Measurements from ENCODE around the gene GZMM. TPM values are rescaled to one million over a fixed set of nuclear protein-coding genes. Genes with fewer than 3 reads are reported as not detected.

GZMM gene
- total and polyA plus RNA-seq, 2 of the 13 experiments (the other 11 are each of a cell fraction or from before 2014, with no cell fraction given): 0.07 TPM; not detected in 1

DNA sequence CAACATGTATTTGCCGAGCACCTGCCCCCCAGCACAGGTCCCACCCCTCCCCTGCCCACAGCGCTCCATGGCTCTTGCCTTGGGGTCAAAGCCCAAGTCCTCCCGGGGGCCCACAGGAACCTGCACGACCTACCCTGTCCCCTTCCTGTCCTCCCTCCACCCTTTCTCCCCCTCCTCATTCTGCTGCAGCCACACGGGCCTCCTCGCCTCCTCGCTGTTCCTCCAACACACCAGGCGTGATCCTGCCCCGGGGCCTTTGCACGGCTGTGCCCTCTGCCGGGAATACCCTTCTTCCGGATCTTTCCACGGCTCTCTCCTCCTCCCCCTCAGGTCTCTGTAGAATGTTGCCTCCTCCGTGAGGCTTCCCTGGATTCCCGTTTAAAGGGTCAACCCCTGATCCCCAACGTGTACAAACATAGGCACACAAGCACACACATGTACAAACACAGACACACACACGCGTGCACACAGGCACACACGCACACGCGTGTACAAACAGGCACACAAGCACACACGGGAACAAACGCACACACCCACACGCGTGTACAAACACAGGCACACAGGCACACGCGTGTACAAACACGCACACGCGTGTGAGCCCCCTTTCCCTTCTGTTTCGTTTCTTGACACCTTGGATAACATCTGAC lies 44.8 kb upstream of the GZMM start (continued):
- TF ChIP-seq, protein P1, sequence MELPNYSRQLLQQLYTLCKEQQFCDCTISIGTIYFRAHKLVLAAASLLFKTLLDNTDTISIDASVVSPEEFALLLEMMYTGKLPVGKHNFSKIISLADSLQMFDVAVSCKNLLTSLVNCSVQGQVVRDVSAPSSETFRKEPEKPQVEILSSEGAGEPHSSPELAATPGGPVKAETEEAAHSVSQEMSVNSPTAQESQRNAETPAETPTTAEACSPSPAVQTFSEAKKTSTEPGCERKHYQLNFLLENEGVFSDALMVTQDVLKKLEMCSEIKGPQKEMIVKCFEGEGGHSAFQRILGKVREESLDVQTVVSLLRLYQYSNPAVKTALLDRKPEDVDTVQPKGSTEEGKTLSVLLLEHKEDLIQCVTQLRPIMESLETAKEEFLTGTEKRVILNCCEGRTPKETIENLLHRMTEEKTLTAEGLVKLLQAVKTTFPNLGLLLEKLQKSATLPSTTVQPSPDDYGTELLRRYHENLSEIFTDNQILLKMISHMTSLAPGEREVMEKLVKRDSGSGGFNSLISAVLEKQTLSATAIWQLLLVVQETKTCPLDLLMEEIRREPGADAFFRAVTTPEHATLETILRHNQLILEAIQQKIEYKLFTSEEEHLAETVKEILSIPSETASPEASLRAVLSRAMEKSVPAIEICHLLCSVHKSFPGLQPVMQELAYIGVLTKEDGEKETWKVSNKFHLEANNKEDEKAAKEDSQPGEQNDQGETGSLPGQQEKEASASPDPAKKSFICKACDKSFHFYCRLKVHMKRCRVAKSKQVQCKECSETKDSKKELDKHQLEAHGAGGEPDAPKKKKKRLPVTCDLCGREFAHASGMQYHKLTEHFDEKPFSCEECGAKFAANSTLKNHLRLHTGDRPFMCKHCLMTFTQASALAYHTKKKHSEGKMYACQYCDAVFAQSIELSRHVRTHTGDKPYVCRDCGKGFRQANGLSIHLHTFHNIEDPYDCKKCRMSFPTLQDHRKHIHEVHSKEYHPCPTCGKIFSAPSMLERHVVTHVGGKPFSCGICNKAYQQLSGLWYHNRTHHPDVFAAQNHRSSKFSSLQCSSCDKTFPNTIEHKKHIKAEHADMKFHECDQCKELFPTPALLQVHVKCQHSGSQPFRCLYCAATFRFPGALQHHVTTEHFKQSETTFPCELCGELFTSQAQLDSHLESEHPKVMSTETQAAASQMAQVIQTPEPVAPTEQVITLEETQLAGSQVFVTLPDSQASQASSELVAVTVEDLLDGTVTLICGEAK (IDR thresholded peaks at IDR 0.05): no peak
- TF ChIP-seq, protein P1 (CRISPR knock-in tag; IDR thresholded peaks at IDR 0.05): no peak
- peak; percentile 76; the same call in 1 of the 2 replicates for TF ChIP-seq PATZ1 (CRISPR knock-in tag; IDR thresholded peaks at IDR 0.05)
- peak; percentile 54; the same call in 1 of the 2 replicates for TF ChIP-seq SALL1 (CRISPR knock-in tag; IDR thresholded peaks at IDR 0.05)
- no peak for TF ChIP-seq NCOR1 (IDR thresholded peaks at IDR 0.05; ENCODE audit: borderline replicate concordance, low read length)
- peak; percentile 17; the same call in 1 of the 2 replicates for TF ChIP-seq POGZ (CRISPR knock-in tag; IDR thresholded peaks at IDR 0.05)
- TF ChIP-seq ZNF460 (CRISPR knock-in tag; IDR thresholded peaks at IDR 0.05; ENCODE audit: borderline replicate concordance): peak; percentile 65
- TF ChIP-seq, protein P2, sequence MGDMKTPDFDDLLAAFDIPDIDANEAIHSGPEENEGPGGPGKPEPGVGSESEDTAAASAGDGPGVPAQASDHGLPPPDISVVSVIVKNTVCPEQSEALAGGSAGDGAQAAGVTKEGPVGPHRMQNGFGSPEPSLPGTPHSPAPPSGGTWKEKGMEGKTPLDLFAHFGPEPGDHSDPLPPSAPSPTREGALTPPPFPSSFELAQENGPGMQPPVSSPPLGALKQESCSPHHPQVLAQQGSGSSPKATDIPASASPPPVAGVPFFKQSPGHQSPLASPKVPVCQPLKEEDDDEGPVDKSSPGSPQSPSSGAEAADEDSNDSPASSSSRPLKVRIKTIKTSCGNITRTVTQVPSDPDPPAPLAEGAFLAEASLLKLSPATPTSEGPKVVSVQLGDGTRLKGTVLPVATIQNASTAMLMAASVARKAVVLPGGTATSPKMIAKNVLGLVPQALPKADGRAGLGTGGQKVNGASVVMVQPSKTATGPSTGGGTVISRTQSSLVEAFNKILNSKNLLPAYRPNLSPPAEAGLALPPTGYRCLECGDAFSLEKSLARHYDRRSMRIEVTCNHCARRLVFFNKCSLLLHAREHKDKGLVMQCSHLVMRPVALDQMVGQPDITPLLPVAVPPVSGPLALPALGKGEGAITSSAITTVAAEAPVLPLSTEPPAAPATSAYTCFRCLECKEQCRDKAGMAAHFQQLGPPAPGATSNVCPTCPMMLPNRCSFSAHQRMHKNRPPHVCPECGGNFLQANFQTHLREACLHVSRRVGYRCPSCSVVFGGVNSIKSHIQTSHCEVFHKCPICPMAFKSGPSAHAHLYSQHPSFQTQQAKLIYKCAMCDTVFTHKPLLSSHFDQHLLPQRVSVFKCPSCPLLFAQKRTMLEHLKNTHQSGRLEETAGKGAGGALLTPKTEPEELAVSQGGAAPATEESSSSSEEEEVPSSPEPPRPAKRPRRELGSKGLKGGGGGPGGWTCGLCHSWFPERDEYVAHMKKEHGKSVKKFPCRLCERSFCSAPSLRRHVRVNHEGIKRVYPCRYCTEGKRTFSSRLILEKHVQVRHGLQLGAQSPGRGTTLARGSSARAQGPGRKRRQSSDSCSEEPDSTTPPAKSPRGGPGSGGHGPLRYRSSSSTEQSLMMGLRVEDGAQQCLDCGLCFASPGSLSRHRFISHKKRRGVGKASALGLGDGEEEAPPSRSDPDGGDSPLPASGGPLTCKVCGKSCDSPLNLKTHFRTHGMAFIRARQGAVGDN (CRISPR knock-in tag; IDR thresholded peaks at IDR 0.05): peak; percentile 70
- TF ChIP-seq KDM5B (CRISPR knock-in tag; IDR thresholded peaks at IDR 0.05; ENCODE audit: borderline replicate concordance): peak; percentile 29; the same call in 1 of the 2 replicates
- no peak for TF ChIP-seq JARID2 (CRISPR knock-in tag; IDR thresholded peaks at IDR 0.05; ENCODE audit: insufficient replicate concordance)

All from HepG2 (cell line).